NCI-H2196 treated with DMSO at 0.1 percent for 48 hours (cell line): ENCODE results near the gene SYT6.

Experiments used
- DNase-seq: peaks from one replicate; lab custom pipeline; 2025; ENCODE audit not compliant: unreplicated experiment; lab: John Stamatoyannopoulos, UW

Gene SYT6

DNA sequence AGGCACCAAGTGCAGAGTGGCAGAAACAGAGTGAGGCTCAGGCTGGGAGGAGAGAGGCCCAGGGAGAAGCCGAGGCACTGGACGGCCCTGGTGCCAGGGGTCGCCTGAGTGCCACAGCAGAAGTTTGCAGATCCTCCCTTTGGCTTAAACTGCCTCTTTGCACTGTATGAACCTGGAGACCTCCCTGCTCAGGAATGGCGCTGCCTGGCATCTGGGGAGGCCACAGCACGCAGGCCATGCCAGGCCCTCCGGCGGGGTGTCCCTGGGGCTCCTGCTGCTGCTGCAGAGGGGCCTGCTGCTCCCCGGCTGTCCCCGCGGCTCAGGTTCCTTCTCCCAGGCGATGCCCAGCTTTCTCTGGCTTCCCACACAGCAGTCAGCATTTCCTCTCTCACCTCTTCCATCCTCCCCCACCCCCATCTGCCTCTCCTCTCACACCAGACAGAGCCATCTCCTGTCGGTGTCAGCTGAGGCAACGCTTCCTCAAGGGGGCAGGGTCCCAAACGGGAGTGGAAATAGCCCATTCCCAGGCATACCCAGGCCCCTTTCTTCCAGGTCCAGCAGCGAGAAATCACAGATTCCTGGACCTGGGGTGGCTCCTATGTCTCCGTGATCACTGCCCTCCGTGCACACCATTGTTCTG, 35.2 kb downstream of the SYT6 start:
- no peak for DNase-seq

DNA sequence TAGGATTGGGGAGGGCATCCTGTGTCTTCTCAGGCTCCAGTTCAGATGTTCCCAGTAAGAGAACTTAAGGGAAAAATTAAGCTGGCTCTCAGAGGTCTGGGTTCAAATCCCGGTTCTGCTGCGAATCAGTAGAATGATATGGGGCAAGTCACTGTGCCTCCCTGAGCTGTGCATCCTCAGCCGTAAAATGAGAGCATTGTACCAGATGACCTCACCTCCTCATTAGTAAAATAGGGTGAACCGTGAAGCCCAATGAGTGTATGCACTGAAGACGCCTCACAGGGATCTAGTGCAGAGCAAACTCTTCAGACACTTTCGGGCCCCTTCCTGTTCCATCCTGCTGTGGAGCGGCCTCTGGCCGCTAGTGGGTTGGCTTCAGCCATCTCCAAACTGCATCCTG, 36.0 kb downstream of the SYT6 start:
- no peak for DNase-seq

DNA sequence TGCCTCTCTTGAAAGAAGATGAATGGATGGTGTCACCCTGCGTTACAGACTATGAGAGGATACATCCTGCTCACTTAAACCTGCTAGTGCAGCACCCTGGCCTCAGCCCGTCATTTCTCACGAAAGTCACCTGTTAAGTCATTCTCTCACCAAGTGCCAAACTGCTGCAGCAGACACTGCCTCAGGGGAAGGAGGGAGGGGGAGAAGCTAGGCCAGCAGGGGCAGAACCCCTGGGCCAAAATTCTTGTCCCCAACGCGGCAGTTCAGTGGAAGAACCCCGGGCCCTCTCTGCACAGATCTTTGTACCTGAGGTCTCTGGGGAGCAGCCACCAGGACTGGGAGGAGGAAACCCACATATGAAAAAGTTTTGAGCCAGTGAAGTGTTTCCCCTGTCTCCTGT, 37.6 kb downstream of the SYT6 start:
- DNase-seq = no peak

DNA sequence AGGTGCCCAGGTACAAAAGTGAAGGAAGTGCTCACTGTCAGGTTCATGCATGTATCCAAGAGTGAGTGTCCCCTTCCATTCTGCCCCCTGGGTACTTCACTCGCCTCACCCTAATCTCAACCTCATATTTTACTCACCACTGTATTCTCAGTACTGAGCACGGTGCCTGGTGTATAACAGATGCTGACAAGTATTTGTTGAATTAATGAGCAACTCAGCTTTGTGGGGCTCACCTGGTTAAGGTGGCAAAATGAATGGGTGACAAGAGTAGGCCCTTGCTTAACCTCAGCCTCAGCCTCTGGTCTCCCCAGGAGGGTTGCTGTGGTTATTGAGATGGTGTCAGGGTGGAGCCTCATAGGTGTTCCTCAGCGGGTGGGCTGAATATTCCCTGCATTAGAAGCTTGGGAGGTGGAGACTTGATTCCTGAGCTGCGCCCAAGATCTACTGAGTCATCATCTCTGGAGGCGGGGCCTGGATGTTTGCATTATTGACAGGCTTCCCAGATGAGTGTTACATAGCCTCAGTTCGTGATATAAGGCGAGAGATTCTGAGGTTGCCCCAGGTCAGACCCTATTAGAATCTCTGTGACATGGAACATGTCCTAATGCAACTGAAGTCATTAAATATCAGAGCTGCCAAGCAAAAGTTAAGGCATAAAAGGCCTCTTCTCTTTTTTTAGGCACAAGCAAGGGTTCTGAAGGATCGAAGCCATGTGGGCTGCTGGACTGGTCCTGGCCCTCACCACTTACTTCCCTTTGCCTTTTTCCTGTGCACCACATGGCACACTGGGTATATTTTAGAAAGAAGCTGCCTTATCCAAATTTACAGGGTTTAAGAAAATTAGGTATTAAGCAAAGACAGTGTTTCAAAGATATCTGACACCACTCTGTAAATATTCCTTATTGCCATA, 39.2 kb downstream of the SYT6 start:
- no peak for DNase-seq

DNA sequence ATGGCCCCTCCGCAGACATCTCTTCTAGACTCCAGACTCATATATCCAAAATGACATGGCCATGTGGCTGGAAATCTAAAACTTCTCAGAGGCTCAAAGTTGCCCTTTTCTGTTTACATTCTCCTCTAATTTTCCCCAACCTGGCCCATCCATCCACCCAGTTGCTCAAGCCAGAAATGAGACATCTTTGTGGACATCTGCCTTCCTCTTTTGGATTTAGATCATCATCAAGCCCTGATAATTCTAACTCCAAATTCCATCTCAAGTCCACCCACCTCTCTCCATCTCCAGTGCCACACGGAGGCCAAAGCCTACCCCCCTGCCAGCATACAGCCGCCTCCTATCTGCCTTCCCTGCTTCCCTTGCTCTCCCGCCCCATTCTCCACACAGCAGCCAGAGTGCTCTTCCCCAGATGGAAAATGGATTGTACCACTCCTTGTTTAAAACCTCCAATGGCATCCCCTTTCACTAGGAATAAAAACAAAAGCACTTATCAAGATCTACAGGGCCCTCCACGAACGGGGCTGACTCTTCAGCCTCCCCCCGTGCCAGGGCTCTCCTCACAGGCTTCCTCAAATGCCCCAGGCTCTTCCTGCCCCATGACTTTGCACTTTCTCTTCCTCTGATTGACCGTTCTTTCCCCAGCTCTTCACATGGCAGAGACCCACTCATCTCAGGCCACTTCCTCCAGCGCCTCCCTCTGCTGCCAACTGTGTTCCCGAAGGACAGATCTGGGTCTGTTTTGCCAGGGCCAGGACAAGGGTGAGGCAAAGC, 40.1 kb downstream of the SYT6 start:
- DNase-seq = no peak

DNA sequence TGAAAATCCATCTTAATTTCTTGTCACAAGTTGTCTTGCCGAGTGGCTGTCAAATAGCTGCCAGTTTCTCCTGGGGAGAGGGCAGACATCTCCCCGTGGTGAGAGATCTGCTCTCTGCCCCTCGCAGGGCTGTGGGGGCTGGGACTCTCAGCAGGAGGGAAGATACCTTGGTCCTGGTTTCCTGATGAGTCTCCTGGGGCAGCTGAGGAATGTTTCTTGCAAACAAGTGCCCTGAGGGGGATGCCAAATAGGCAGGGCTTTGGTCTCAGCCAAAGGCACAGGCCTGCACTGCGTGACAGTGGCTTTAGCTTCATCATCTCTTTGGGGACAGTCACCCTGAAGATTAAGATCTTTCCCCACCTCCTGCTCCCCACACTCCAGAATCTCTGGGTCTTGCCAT, 40.9 kb downstream of the SYT6 start:
- no peak for DNase-seq

DNA sequence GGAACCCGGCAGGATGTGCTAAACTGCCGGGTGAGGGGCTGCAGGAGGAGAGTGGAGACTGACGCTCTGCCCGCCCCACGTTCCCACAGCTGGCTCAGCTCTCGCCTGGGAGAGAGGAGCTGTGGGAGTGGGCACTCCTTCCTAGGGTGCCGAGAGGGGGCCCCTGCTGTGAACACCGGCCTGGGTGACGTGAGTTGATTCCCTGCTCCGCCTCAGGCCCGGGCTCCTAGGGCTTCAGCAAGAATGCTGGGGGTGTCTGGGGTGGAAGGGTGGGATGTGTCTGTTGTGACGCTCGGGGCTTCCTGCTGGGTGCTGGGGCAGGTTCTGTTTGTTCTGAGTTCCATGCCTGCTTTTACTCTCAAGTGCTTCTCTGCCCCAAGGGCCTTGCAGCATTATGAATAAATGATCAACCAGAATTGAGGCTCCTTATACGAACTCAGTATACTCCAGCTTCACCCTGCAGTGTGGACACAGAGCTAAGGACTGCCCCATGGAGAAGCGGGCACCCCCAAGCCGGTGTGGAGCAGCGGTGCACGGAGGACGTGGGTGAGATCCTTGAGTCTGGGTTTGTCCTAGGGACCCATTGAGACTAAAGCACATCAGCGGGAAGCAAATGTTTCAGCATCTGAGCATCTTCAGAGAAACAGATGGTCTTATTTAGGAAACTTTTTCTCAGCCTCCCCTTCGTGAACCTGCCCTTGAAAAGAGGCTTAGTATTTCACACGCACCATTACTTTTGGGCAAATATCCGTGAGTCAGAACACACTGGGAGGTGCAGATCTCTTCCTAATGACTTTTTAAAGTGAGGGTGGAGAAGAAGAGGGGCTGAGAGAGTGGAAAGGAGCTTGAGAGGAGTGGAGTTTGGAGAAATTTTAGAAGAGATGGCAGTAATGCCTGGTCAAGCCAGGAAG, 41.7 kb downstream of the SYT6 start:
- DNase-seq = no peak

DNA sequence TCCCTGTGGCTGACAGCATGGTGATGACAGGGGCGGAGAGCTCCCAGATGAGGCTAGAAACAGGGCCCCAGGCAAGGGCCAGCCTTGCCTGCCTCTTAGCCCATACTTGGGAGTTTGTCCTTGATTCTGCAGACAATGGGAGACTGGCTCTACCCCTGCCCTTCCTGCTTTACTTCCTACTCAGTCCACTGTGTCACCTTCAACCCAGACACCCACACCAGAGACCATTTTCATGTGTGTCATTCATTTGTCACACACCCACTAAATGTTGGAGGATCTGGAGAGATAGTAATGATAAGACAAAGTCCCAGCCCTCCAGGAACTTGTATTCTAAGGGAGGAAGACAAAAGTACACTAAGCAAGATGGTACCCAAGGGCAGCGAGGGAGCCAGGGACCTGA, 43.7 kb downstream of the SYT6 start:
- DNase-seq = no peak

DNA sequence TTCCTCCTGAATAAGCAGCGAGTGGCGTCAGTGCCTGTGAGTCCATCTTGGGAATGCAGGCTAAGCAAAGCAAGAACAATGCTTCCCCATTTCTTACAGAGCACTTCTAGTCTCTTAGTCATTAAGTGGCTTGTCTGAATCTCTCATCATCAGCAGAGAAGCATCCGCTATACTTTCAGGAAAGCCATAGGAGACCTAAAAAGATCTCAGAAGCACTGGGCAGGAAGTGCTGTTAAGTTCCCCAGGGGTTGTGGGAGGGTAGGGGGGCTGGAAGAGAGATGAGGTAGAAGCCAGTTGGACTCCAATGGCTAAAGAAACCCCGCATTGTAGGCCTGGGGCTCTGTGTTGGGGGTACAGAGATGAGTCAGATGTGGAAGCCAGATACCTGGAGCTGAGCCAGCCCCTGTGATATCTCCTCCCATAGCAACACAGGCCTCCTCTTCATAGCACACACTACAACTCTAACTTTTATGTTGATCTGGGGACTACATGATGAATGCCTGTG, 44.9 kb downstream of the SYT6 start:
- DNase-seq = no peak

DNA sequence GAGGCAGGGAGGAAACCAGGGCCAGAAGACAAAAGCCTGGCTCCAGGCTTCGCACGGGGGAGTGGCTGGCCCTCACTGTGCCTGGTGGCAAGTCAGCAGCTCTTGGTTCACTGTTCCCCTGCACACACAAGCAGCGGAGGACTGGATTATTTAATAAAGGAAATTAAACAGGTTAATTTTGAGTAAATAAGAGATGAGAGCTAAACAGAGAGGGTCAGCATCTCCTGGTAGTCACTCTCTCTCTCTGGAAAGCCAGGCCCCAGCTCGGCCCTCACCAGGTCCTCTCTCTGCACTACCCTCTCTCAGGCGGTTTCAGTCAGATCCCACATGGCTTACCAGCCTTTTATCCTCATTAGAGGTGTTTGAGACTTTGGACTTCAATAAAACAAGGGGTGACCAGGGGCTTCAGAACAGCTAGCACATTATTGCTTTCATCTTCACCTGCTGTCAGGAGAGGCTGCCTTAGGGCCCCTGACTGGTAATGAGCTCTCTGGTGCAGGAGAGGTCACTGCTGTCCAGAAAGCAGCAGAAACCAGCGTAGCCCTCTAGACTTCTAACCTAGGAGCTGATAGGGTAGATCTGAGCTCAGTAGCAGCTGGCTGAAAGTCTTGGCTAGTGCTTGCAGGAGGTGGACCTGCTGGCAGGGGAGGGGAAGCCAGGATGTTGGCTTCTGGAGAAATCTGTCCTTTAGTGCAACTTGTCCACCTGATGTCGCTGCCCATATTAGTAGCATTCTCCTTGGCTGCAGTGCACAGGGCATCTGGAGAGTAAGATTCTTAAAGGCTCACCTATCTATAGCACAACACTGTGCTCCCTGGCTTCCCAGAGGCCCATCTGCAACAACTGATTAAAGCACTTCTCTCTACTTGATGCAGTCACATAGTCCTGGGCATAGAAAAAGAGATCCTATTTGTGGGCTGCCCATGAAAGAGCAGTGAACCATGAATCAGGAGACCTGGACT, 45.9 kb downstream of the SYT6 start:
- DNase-seq = no peak

DNA sequence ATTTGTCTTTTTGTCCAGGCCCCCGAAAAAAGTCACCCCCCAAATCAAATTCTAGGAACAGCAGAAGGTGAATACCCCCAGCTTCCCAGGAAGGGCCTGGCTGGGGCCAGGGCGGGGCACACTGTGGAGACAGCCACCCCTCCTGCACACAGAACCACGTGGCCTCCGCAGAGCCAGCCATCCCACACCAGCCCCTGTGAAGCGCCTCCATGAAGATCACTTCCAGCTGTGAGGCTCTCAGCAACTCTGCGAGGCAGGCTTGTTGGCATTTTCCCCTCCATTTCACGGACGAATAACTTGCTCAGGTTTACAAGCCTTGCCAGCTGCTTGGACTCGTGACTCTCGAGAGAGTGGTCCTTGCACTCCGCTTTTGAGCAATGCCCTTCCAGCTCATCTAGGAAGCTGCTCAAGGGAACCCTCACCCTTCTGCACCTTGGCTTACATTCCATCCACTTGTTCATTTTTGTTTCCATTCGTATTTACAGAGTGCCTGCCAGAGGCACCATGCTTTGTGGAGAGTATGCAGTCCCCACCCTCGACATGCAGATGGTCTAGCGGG, 48.2 kb downstream of the SYT6 start:
- no peak for DNase-seq

DNA sequence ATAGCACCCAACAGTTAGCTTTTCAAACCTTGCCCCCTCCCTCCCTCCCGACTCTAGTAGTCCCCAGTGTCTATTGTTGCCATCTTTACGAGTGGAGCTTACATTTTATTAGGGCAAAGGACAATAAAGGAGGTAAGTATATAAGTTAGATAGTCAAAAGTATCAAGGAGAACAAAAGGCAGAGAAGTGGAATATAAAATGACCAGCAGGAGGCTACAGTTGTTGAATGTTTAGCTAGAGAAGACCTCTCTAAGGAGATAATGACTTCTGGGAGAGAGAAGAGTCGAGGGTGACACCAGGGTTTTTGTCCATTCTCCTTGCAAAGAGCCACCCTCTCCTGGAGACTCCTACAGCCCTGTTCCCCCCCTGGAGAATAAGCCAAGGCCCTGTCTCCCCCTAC, 48.7 kb downstream of the SYT6 start:
- no peak for DNase-seq

DNA sequence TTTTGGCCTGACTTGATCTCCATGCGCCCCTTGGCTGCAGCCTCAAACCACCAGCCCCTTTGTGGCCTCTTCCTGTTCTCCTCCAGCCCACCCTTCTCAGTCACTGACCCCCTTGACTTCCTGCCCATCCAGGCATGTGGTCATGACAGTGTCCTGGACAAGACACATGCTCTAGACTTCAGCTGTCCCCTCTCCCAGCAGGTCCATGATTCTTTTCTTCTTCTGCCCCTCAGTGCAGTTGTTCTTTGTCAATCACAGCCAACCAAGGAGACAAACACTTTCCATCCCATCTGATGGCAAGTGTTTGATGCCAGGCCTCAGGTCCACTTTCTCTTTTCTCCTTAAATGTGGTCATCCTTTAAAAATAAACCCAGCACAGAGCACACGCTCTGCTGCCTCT, 49.7 kb downstream of the SYT6 start:
- DNase-seq = no peak

DNA sequence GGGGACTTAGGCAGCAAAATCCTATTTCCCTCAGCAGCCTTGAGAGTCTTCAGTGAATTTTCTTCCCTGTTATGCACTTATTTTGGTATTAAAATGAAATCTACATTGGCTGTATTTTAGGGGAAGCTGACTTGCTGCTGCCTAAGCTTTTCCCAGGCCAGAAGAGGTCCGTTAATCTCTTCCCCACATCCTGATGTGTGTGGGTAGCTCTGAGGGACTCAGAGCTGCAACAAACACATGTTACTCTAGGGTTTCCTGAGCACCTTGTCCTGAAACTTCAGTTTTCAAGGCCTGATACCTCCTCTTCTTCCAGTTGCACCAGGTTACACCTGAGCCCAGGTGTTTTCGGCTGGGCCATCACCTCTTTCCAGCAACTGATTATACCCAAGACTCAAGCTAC, 51.5 kb downstream of the SYT6 start:
- DNase-seq = no peak

DNA sequence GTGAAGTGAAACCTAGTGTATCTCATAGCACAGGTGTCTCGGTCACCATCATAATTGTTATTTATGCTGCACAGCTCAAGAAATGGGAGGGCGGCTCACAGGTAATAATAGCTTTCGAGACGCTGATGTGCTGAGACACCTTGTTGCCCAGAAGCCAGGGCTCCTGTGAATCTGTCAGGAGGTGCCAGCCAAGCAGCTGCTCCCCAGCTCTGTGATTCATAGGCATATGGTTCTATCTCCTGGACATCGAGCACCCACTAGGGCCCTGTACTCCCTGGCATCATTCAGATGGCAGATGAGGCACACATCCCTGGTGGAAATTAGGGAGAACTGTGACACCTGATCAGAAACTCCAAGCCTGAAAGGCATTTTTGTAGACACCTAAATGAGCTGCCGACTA, 53.5 kb downstream of the SYT6 start:
- no peak for DNase-seq

DNA sequence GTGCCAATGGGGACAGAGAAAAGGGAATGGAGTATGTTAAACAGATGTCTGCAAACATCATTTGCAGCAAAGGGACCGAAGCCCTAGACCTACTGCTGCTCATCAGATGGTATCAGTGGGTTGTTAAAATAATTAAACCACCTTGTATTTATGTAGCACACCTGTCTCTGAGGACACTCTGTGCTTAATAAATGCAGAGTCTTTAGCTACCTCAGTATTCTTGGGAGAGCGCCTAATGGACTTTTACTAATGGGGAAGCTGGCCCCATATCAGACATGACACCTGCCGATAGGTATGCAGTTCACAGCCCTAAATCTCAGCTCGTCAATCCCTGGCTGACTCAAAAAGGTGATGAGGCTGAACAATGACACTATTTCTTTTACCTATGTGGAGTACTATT, 54.4 kb downstream of the SYT6 start:
- DNase-seq = no peak

DNA sequence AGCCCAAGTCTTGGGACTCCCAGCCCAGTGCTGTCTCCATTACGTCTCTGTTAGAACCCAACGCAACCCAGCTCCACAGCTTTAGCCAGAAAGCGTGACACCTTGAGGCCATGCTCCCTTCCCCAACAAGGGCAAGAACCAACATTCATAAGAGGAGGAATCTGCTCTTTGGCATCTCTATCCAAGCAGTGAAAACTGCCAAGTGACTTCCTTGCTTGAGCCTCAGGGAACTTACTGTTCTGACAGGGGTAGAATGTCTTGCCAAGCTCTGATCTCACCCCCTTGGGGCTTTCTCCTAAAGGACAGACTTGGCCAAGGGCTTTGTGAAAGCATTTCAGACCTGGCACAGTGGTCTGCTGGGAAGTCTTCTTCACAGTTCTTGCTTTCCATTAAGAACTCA, 56.6 kb downstream of the SYT6 start:
- no peak for DNase-seq

DNA sequence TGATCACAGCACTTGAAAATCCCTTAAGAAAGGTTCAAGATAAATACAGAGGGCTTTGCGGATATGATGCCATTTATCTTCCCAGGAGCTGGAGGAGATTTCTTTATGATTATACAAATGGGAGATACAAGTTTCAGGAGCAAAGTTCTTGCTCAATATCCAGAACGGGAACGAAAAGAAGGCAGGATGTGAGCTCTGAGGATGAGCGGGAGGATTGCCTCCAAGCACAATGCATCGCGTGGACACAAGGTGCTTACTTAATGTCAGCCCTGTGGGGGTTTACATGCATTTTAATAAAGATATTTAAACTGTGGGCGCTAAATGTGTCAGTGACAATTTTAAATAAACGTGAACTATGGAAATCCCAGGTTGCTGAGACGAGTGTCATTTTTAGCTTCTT, 59.0 kb downstream of the SYT6 start:
- DNase-seq = no peak

DNA sequence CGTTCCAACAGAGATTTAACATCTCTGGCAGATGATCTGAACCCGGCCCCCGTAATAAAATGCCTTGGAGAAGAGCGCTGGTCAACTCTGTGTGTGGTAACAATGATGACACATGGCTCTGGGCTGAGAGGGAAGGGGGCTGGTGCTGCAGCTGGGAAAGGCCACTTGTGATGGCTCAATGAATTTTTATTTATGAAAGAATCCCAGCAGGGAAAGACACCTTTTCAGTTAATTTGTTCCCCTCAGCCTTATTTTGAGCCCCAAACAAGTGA, 59.4 kb downstream of the SYT6 start:
- no peak for DNase-seq
